ENCODE measurements around the gene PPP1R1C. TPM values are rescaled to one million over a fixed set of nuclear protein-coding genes. Genes with fewer than 3 reads are reported as not detected.
A peak's percentile ranks its signal among the peaks of the same experiment; 100 is the strongest.

PPP1R1C gene
- total RNA-seq, 1 donor from 2014 or later: 5.5 TPM

DNA sequence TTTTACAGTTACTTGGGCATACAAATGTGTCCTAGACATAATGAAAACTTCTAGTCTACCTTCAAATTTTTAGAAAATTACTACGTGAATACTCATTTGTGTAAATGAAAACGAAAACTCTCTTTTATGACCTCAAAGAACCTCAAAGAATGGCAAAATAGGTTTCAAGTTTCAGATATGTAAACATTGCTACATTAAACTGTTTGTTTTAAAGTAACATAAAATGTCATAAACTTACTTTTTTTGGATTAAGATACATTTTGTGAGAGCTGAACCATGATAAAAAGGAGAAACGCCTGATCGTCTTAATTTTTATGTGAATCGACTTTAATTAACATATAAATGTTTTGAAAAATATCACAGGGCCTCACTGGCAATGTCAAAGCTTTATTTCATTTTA is 91.4 kb downstream of the PPP1R1C start:
- no peaks in the 10 kb centered on the region for H3K36me3 ChIP-seq
- H3K4me3 Mint-ChIP-seq: no peak overlapping the region
- H3K27me3 ChIP-seq: no peaks in the 10 kb centered on the region
- no peak for DNase-seq (ENCODE audit: low spot score)
- no peaks in the 10 kb centered on the region for H3K36me3 Mint-ChIP-seq
- no peak overlapping the region for H2AFZ ChIP-seq (replicated peaks)
- no peak overlapping the region for H3K27ac ChIP-seq
- H3K4me3 ChIP-seq: no peak overlapping the region
- H3K79me2 ChIP-seq (ENCODE audit: low read depth): no peaks in the 10 kb centered on the region
- H3K9ac ChIP-seq: no peak overlapping the region
- no peak overlapping the region for H3K4me2 ChIP-seq
- H4K20me1 ChIP-seq (ENCODE audit: low read depth): no peaks in the 10 kb centered on the region
- no peaks in the 10 kb centered on the region for H3K9me3 Mint-ChIP-seq
- H3K27me3 Mint-ChIP-seq (ENCODE audit: insufficient read depth, low read depth): no peaks in the 10 kb centered on the region
- no peaks in the 10 kb centered on the region for H3F3A ChIP-seq (ENCODE audit: low read depth)
- H3K4me1 Mint-ChIP-seq: peaks cover 5% of the 10 kb centered on the region
- H3K27ac Mint-ChIP-seq: no peak overlapping the region
- no peaks in the 10 kb centered on the region for H3K9me3 ChIP-seq (ENCODE audit: low read depth)
- TF ChIP-seq EZH2 (IDR thresholded peaks at IDR 0.05): no peak
- TF ChIP-seq EZH2phosphoT487 (IDR thresholded peaks at IDR 0.05): no peak
- TF ChIP-seq, protein P1, sequence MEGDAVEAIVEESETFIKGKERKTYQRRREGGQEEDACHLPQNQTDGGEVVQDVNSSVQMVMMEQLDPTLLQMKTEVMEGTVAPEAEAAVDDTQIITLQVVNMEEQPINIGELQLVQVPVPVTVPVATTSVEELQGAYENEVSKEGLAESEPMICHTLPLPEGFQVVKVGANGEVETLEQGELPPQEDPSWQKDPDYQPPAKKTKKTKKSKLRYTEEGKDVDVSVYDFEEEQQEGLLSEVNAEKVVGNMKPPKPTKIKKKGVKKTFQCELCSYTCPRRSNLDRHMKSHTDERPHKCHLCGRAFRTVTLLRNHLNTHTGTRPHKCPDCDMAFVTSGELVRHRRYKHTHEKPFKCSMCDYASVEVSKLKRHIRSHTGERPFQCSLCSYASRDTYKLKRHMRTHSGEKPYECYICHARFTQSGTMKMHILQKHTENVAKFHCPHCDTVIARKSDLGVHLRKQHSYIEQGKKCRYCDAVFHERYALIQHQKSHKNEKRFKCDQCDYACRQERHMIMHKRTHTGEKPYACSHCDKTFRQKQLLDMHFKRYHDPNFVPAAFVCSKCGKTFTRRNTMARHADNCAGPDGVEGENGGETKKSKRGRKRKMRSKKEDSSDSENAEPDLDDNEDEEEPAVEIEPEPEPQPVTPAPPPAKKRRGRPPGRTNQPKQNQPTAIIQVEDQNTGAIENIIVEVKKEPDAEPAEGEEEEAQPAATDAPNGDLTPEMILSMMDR (IDR thresholded peaks at IDR 0.05): no peak
- no peaks in the 10 kb centered on the region for H3K4me1 ChIP-seq

DNA sequence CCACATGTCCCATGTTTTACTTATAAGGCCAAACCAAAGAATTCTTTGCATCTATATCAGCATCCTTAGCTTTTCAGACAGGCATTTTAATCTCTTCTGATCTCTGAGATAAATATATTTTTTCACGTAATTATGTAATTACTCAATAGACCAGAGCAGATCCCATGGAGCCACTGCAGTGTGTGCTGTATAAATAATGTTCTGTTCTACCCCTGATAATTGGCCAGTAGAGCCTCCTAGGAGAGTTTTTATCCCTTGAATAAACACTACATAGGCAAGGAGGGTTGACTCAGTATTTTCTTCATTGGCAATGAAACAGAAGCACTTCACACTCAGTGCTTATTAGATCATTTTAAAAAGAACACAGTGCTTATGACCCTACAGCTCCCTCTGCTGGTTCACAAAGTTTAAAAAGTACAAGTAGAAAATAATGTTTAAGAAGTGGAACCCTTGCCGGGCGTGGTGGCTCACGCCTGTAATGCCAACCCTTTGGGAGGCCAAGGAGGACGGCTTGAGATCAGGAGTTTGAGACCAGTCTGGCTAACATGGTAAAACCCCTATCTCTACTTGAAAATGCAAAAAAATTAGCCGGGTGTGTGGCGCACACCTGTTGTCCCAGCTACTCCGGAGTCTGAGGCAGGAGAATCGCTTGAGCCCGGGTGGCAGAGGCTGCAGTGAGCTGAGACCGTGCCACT is 91.9 kb downstream of the PPP1R1C start:
- no peaks in the 10 kb centered on the region for H3F3A ChIP-seq (ENCODE audit: low read depth)
- H3K4me2 ChIP-seq: no peak overlapping the region
- Mint-ChIP-seq H3K27ac (no peak overlapping the region), H3K4me1 (peaks cover 5% of the 10 kb centered on the region), H3K36me3 (no peaks in the 10 kb centered on the region), H3K4me3 (no peak overlapping the region), H3K9me3 (no peaks in the 10 kb centered on the region), H3K27me3 (ENCODE audit: insufficient read depth, low read depth) (no peaks in the 10 kb centered on the region)
- no peak overlapping the region for H3K27ac ChIP-seq
- no peaks in the 10 kb centered on the region for H3K36me3 ChIP-seq
- H3K27me3 ChIP-seq: no peaks in the 10 kb centered on the region
- no peaks in the 10 kb centered on the region for H4K20me1 ChIP-seq (ENCODE audit: low read depth)
- peak overlapping the region; percentile 59 for H2AFZ ChIP-seq (replicated peaks)
- no peak overlapping the region for H3K9ac ChIP-seq
- peak; percentile 75 for DNase-seq (ENCODE audit: low spot score)
- TF ChIP-seq, protein P1 (IDR thresholded peaks at IDR 0.05): peak; percentile 78
- no peak for TF ChIP-seq EZH2 (IDR thresholded peaks at IDR 0.05)
- no peak for TF ChIP-seq EZH2phosphoT487 (IDR thresholded peaks at IDR 0.05)
- H3K79me2 ChIP-seq (ENCODE audit: low read depth): no peaks in the 10 kb centered on the region
- H3K9me3 ChIP-seq (ENCODE audit: low read depth): no peaks in the 10 kb centered on the region
- no peak overlapping the region for H3K4me3 ChIP-seq
- H3K4me1 ChIP-seq: no peaks in the 10 kb centered on the region

DNA sequence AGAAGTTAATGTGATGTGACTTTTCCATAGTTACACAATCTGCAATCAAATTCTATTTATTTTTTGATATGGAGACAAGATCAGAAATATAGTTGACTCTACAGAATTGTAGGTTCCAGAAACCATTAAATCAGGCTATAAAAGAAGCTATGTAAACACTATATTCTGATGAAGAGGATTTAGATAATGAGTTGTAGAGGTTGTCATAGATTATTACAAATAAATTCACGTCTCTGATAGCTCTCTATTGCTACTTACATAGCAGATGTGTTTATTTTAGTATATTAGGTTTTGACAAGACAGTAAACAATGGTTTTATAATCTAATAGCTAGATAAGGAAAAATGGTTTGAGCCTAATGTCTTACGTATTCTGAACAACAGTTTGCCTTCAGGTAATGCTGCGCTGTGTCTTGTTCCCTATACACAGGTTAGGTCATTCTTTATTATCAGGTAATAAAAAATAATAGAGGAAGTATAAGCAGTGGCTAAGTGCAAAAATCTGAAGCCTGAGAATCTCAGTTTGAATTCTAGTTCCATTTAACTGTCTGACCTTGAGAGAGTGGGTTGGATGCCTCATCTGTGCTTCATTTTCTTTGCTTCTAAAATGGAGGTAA is 93.4 kb downstream of the PPP1R1C start:
- no peaks in the 10 kb centered on the region for H3K27me3 ChIP-seq
- H3K9me3 ChIP-seq (ENCODE audit: low read depth): no peaks in the 10 kb centered on the region
- H3F3A ChIP-seq (ENCODE audit: low read depth): no peaks in the 10 kb centered on the region
- no peak overlapping the region for H3K4me2 ChIP-seq
- Mint-ChIP-seq H3K9me3 (no peaks in the 10 kb centered on the region), H3K27me3 (ENCODE audit: insufficient read depth, low read depth) (no peaks in the 10 kb centered on the region), H3K27ac (no peak overlapping the region), H3K36me3 (no peaks in the 10 kb centered on the region), H3K4me1 (no peaks in the 10 kb centered on the region), H3K4me3 (no peak overlapping the region)
- no peaks in the 10 kb centered on the region for H3K79me2 ChIP-seq (ENCODE audit: low read depth)
- DNase-seq (ENCODE audit: low spot score): no peak
- no peak overlapping the region for H2AFZ ChIP-seq (replicated peaks)
- H3K27ac ChIP-seq: no peak overlapping the region
- H4K20me1 ChIP-seq (ENCODE audit: low read depth): no peaks in the 10 kb centered on the region
- H3K4me3 ChIP-seq: no peak overlapping the region
- H3K9ac ChIP-seq: no peak overlapping the region
- H3K4me1 ChIP-seq: no peaks in the 10 kb centered on the region
- no peaks in the 10 kb centered on the region for H3K36me3 ChIP-seq
- TF ChIP-seq EZH2 (IDR thresholded peaks at IDR 0.05): no peak
- TF ChIP-seq, protein P1 (IDR thresholded peaks at IDR 0.05): no peak
- TF ChIP-seq EZH2phosphoT487 (IDR thresholded peaks at IDR 0.05): no peak
